Ureter (tissue), 1 donor: ENCODE results near the gene NOP9. TPM values are rescaled to one million over a fixed set of nuclear protein-coding genes. Genes with fewer than 3 reads are reported as not detected.

Source experiments
- DNase-seq: peaks from one replicate; pipeline ENCODE4 v3.0.0-alpha.2; 2020; ENCODE audit warnings: low spot score
- total RNA-seq: library from RNA; stranded (reverse); gene quantifications from one replicate; pipeline ENCODE4 v1.2.4, GENCODE V29; 2023
- donor health status: DM: yes; HTN: yes; CAD: no.

Gene NOP9
- total RNA-seq, 1 donor from 2014 or later = 36.5 TPM

- DNase-seq = no peak
Measured at GRCh38 chr14:24262821-24263733, 36.6 kb upstream of the NOP9 start, which contains the start of gene TGM1. TSS of gene TGM1 (minus strand) at chr14:24263177. CDS start at chr14:24262352, 825 bp downstream.

GRCh38 chr14:24263848-24264247 lies 35.8 kb upstream of the NOP9 start:
- DNase-seq = no peak

DNA sequence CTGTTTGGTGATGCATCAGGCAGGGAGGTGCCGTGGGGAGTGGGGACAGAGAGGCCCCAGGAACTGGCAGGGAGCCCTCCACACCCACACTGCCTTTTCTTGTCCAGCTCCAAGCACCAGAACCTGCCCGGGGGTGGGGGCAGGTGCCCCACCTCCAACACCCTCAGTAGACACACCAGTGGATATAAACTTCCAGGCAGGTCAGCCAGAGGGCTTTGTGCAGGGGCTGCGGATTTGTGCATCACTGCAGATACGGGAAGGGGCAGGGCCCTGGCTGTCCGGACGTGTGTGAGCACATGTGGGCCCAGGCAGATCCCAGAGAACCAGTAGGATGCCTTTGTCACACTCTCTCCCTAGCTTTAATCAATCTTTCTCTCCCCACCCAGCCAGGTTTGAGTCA lies 35.4 kb upstream of the NOP9 start:
- no peak for DNase-seq

DNA sequence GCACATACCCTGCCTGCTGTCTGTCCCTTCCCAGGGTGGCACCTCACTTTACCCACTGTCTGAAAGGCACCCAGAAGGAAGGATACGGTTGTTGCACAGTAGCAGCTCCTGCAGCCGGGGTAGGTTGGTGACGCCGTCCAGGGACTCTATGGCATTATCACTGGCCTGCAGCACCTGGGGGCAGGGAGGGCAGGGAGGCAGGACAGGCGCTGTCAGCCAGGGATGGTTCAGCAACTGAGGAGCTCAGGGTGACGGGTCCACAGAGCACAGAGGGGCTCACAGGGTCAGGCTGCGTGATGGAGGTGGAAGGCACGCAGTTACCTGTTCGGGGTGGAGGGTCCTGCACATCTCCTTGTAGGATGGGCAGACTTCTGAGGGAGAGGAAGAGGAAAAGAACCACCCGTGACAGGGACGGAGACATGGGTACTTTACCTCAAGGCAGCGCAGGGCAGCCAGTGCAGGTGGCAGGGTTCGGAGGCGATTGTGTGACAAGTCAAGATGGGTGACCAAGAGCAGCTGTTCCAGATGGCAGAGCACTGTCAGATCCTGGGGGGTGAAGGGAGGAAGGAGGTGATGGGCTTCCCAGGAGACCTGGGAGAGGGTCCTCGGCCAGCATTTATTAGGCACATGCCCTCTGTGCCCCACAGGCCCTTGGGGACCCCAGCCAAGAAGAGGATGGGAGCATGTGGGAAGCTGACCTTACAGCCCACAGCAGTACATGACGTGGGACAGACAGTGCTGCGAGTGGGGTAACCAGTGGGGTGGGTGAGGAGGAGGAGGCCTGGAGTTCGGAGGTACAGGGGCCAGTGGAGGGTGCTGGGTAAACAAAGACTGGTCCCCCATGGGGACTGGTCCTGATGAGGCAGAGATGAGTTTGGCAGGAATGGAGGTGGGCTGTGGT lies 33.1 kb upstream of the NOP9 start:
- DNase-seq = no peak

GRCh38 chr14:24267516-24267915 lies 32.1 kb upstream of the NOP9 start:
- DNase-seq = no peak

DNA sequence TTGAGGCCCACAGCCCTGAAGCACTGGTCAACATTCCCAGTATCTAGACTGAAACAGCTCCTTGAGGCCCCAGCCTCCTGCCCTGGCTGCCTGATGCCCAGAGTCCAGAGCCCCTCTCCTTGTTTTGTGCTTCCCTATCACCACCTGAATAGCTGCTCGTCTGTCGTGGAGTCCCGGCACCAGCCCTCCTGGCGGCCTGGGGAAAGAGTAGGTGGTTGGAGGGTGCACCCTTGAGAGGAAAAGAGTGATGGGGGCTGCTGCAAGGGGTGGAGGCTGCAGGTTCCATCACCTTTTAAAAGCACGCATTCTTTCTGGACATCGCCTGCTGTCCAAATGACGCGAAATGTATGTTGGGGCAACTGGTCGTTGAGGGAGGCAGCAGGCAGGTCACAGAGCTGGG lies 31.4 kb upstream of the NOP9 start:
- DNase-seq = no peak

GRCh38 chr14:24269368-24269767 lies 30.3 kb upstream of the NOP9 start:
- no peak for DNase-seq

- DNase-seq = no peak
Measured at GRCh38 chr14:24269910-24270536, 29.6 kb upstream of the NOP9 start.

DNA sequence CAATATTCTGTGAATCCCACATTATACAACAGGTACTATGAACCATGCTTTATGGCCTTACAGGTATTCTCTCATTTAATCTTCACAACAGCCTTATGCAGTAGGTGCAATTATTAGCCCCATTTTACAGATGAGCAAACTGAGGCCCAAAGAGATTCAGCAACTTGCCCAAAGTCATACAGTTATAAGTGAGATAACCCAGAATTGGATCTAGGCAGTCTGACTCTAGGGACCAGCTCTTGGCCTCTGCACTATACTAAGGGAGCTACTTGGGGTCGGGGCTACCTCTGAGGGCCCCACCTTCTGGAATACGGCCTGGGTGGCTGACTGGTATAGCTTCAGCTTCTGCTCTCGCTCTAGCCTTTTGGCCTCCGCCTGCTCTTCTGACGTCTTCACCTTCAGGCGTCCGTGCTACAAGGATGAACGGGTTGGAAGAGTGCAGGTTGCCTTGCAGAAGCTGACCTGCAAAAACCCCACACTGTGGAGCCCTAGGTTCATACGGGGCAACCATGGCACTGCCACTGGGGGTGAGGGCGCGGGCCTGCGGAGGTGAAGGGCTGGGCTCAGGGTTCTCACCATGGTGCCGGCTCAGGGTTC lies 29.0 kb upstream of the NOP9 start:
- DNase-seq = no peak

DNA sequence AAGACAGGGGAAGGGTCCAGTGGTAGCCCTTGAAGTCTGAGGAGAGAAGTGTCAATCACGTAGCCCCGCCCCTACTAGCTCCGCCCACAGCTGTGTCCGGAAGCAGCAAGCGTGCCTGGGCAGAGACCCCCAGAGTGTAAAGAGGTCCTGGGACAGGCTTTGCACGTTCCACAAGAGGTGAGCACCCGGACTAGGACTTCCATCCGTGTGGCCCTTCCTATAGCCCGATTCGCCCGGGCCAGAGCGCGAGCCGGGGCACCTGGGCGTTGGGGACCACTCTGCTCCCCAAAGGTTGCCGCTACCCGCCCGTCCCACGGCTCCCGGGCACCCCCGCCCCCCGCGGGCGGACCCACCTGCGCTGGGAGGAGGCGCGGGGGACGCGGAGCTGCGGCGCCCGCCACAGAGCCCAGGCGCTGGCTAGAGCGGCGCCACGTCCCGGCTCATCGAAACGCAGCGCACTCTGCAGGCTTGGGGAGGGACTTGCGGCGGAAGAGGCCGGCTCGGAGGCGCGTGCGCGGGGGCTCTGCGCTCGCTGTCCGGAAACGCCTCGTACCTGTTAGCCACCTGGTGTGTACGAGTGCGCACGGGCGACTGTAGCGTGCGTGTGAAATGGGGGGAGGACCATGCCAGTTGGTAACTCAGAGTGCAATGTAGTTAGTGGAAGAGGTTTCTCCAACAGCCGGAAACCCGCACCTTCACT lies 28.4 kb upstream of the NOP9 start, which contains the start of gene RABGGTA:
TSS of gene RABGGTA (minus strand) at position 464 of the 700 bp plus-strand sequence. CDS start 482 bp downstream, outside the sequence.
- DNase-seq = peak; percentile 89

GRCh38 chr14:24271834-24272263 lies 27.8 kb upstream of the NOP9 start:
- DNase-seq = no peak

DNA sequence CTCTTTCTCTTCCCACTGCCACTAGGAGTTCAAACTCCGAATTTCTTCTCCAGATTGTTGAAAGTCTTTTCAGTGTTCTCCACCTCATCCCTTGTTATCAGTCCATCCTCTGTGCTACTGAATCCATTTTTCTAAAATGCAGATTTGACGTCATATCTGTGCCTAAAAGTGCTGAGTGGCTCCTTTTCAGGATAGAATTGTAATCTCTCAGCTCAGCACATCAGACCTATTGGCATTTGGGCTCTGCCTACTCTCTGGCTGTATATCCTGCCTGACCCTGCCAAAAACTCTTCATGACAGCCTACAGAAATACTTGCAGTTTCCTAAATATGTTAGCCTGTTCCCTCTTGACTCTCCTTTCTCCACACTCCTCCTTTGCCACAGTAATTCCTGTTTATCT lies 27.2 kb upstream of the NOP9 start:
- DNase-seq = no peak

DNA sequence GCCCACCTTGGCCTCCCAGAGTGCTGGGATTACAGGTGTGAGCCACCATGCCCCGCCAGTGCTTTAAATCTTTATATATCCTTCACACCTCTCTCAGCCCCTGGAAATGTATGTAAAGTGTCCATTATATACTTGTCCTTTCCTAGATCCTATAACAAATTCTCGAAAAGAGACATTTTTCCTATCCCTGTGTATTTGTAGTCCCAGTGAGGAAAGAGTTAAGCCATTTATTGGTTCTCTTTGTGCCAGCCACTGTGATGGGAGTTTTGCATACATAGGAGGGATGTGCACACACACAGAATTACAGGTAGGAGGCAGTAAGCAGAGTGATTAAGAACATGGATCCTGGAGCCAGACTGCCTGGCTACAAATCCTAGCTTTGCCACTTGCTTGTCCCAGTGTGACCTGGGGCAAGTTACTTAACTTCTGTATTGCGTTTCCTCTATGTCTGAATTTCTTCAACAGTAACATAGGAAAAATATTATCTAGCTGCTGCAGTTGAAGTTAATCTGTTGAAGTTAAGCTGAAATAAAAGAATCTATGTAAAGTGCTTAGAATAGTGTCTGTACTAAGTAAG lies 26.1 kb upstream of the NOP9 start:
- no peak for DNase-seq

DNA sequence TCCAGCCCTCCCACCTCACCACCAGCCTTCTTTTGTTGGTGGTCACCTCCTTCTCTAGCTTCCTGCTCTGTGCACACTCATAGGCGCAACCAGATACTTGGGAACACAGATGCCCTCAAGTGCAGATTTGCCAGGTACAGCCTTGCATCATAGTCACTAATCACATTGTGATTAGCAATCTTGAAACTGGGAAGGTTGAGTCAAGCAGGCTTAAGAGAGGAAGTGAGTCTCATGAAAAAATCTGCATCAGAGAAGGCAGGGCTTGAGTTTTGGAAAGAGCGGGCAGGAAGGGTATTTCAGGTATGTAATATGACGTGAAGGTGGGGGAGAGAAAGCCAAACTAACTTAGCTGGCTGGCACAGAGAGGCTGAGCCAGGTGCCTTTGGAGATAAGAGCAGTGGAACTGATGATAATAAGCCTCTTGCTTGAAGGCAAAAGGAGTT lies 25.5 kb upstream of the NOP9 start:
- DNase-seq = no peak

DNA sequence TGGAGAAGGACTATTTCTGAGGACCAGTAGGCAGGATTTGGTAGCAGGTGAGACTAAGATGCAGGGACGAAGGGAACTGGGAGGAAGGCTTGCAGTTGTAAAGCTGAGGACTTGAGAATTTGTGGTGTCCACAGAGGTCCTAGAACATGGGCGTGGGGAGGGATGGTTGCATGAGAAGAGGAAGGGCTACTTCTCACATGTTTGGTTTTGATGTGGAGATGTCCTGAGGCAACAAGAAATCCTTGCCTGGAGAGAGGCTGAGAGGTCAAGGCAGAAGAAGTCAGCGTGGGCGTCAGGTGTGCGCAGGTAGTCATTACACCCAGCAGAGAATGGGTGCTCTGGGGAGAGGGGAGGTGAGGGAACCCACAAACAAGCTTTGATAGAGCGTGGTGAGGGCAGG lies 22.6 kb upstream of the NOP9 start:
- DNase-seq = no peak

- no peak for DNase-seq
Measured at GRCh38 chr14:24277606-24278321, 21.9 kb upstream of the NOP9 start.

GRCh38 chr14:24278424-24278823 lies 21.2 kb upstream of the NOP9 start:
- DNase-seq = no peak

DNA sequence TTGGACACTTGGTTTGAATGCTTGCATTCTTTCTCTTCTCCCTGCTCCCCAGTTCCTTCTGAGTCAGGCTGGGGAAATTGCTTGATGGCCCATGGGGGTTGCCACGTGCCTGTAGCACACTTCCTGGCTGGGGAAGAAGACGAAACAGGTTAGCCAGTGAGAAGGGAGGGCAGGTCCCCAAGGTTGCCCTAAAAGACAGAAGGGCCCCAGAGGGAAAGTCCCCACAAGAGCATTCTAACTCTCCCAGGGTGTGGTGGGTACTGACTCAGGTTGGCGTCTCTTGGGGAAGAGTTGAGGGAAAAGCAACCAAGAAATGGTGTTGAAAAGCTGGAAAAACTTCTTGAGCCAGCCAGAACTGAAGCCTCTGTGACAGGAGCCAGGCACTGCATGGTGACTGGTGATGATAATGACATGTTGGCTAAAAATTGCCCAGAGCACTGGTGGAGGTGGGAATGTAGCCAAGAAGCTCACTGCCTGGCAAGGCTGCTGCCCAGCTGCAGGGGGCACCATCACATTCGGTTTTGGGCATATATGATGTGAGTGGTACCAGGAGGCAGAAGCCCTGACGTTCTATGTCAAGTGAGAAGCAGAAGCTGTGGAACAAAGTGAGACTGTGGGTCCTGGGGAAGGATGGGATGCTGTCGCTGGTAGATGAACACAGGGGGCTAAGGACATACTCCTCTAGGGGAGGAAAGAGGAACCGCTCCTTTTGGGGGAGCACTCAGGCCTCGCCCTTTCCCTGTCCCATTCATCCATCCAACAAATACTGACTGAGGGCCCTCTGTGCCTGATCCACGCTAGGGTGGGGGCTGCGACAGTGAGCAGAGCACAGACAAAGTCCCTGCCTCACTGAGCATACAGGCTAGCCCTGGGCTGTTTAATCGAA lies 20.1 kb upstream of the NOP9 start:
- no peak for DNase-seq
